OCI-LY7 (cell line): ENCODE results near the gene TCP1. TPM values are rescaled to one million over a fixed set of nuclear protein-coding genes. Genes with fewer than 3 reads are reported as not detected.
"Not testable (repeated sequence)": the region's sequence is repeated elsewhere in the genome, so short reads cannot be mapped to it uniquely, and the experiment has no call there.

Source experiments
- BruUV-seq: library from RNA; stranded (reverse); fragments of 400-500 nt; replicated peaks from 2 replicates; lab custom pipeline; 2021; lab: Mats Ljungman, UMichigan
- CTCF ChIA-PET: fragments of 300-600 bp; sonication (Branson Sonifier 250); formaldehyde crosslinking; loops from one replicate; lab custom pipeline; 2022; ENCODE audit warnings: antibody characterized with exemption; ENCODE audit not compliant: unreplicated experiment; lab: Charles Lee
- POLR2A ChIA-PET: fragments of 300-600 bp; sonication (Branson Sonifier 250); formaldehyde crosslinking; loops from one replicate; lab custom pipeline; 2022; ENCODE audit warnings: antibody characterized with exemption; lab: Charles Lee
- DNase-seq: peaks from one replicate; pipeline ENCODE4 v3.0.0-alpha.2; 2015; ENCODE audit warnings: low spot score
- H2AFZ ChIP-seq: fragments of 200-600 bp; sonication (generic), shearing (Covaris generic); 2 replicates; pipeline ENCODE4 v1.6.1; 2014; ENCODE audit warnings: mild to moderate bottlenecking, antibody characterized with exemption, low read length, moderate library complexity
- H3K27ac ChIP-seq: fragments of 200-600 bp; sonication (generic); 2 replicates; pipeline ENCODE4 v1.5.1; 2014; ENCODE audit warnings: mixed run types, low read depth, mild to moderate bottlenecking, moderate library complexity, low read length, inconsistent platforms; ENCODE audit not compliant: poor library complexity, severe bottlenecking
- H3K36me3 ChIP-seq: fragments of 200-600 bp; sonication (generic); 2 replicates; pipeline ENCODE4 v1.6.1; 2014; ENCODE audit warnings: mild to moderate bottlenecking, antibody characterized with exemption, low read length, moderate library complexity, mixed read lengths; ENCODE audit not compliant: insufficient read depth
- H3K4me1 ChIP-seq: fragments of 200-600 bp; sonication (generic); 2 replicates; pipeline ENCODE4 v1.5.1; 2014; ENCODE audit warnings: mild to moderate bottlenecking, low read length; ENCODE audit not compliant: insufficient read depth, poor library complexity, severe bottlenecking
- H3K4me2 ChIP-seq: fragments of 200-600 bp; sonication (generic); 2 replicates; pipeline ENCODE4 v1.6.1; 2014; ENCODE audit warnings: mild to moderate bottlenecking, low read length
- H3K4me3 ChIP-seq: fragments of 200-600 bp; sonication (generic); 2 replicates; pipeline ENCODE4 v1.5.1; 2014; ENCODE audit warnings: mild to moderate bottlenecking, low read depth, low read length; ENCODE audit not compliant: poor library complexity, severe bottlenecking
- H3K79me2 ChIP-seq: fragments of 200-600 bp; sonication (generic); 2 replicates; pipeline ENCODE4 v1.6.1; 2016; ENCODE audit warnings: low read depth, mild to moderate bottlenecking, low read length, moderate library complexity, mixed read lengths; ENCODE audit not compliant: insufficient read depth
- H3K9me2 ChIP-seq: fragments of 200-600 bp; sonication (generic); 2 replicates; pipeline ENCODE4 v1.6.1; 2016; ENCODE audit warnings: mild to moderate bottlenecking, low read length, mixed read lengths; ENCODE audit not compliant: insufficient read depth
- H3K9me3 ChIP-seq: fragments of 200-600 bp; sonication (generic); 2 replicates; pipeline ENCODE4 v1.6.1; 2014; ENCODE audit warnings: mild to moderate bottlenecking, mixed run types, low read length, mixed read lengths
- H4K20me1 ChIP-seq: fragments of 200-600 bp; sonication (generic); 2 replicates; pipeline ENCODE4 v1.6.1; 2014; ENCODE audit warnings: mild to moderate bottlenecking, antibody characterized with exemption, low read length, moderate library complexity, mixed read lengths; ENCODE audit not compliant: insufficient read depth
- CTCF ChIP-seq: fragments of 200-600 bp; sonication (generic); conservative IDR thresholded peaks from 2 replicates; pipeline ENCODE4 v1.5.1; 2014; ENCODE audit warnings: mild to moderate bottlenecking, antibody characterized with exemption, low read length, moderate library complexity, mixed read lengths
- EZH2phosphoT487 ChIP-seq: fragments of 200-600 bp; sonication (generic); IDR thresholded peaks from 2 replicates; pipeline ENCODE4 v1.6.1; 2018; ENCODE audit warnings: low read depth, borderline replicate concordance, mild to moderate bottlenecking, mixed run types, antibody characterized with exemption, low read length, moderate library complexity, mixed read lengths
- intact Hi-C: fragments of 100-400 bp; cut with micrococcal nuclease; formaldehyde crosslinking; loops from one replicate; pipeline ENCODE4 v1.10.0; 2022; ENCODE audit not compliant: unreplicated experiment
- total RNA-seq, 2 experiments: library from RNA; depleted of rRNA in 1 of 2; stranded (reverse); fragments of >200 nt in 1 of 2; shearing (Covaris generic) in 1 of 2; gene quantifications; 2 replicates each; pipeline ENCODE4 v1.2.3, GENCODE V29; 2014 to 2022

TCP1 gene
- total RNA-seq, 2 experiments from 2014 or later, result 319 to 386 TPM

GRCh38 chr6:159754401-159754800 is 35.0 kb downstream of the TCP1 start:
- Histone ChIP-seq H3K4me2 (no peak overlapping the region), H3K4me1 (no peaks in the 10 kb centered on the region), H3K9me3 (no peaks in the 10 kb centered on the region), H4K20me1 (0 out of 2 replicates have a peak, but pooled peaks cover 7% of the 10 kb centered on the region), H3K4me3 (no peak overlapping the region), H3K79me2 (peaks cover 15% of the 10 kb centered on the region; the same call in 1 of the 2 replicates), H3K9me2 (no peaks in the 10 kb centered on the region), H3K27ac (no peak overlapping the region), H2AFZ (no peak overlapping the region), H3K36me3 (peaks cover 96% of the 10 kb centered on the region)
- ChIA-PET POLR2A (no interaction called here), CTCF (no interaction called here)
- BruUV-seq, result no TSS peak
- TF ChIP-seq CTCF, result no peak
- no peak for TF ChIP-seq EZH2phosphoT487
- DNase-seq, result no peak
- intact Hi-C loops, result no loop called here

- H3K79me2 ChIP-seq, result peaks cover 15% of the 10 kb centered on the region; the same call in 1 of the 2 replicates
- BruUV-seq, result no TSS peak
- no peaks in the 10 kb centered on the region for H3K9me3 ChIP-seq
- ChIA-PET POLR2A (interaction anchor here (2.6 kb wide), 1 partner anchor 8 kb away, joined by 10 read pairs; the partner anchor contains the start of gene ACAT2), CTCF (no interaction called here)
- no peak overlapping the region for H2AFZ ChIP-seq
- DNase-seq, result no peak
- no peaks in the 10 kb centered on the region for H3K4me1 ChIP-seq
- H3K36me3 ChIP-seq, result peaks cover 100% of the 10 kb centered on the region
- H3K27ac ChIP-seq, result no peak overlapping the region
- H3K4me3 ChIP-seq, result no peak overlapping the region
- H3K4me2 ChIP-seq, result no peak overlapping the region
- 0 out of 2 replicates have a peak, but pooled peaks cover 7% of the 10 kb centered on the region for H4K20me1 ChIP-seq
- intact Hi-C loops, result no loop called here
- TF ChIP-seq EZH2phosphoT487, result no peak
- TF ChIP-seq CTCF, result no peak
- no peaks in the 10 kb centered on the region for H3K9me2 ChIP-seq
Observed at GRCh38 chr6:159753081-159753872, 36.1 kb downstream of the TCP1 start.

GRCh38 chr6:159751448-159751847 is 38.0 kb downstream of the TCP1 start:
- intact Hi-C loops, result no loop called here
- Histone ChIP-seq H3K9me3 (no peaks in the 10 kb centered on the region), H2AFZ (no peak overlapping the region), H3K36me3 (peaks cover 100% of the 10 kb centered on the region), H3K4me3 (no peak overlapping the region), H4K20me1 (0 out of 2 replicates have a peak, but pooled peaks cover 7% of the 10 kb centered on the region), H3K4me2 (no peak overlapping the region), H3K27ac (no peak overlapping the region), H3K79me2 (peaks cover 27% of the 10 kb centered on the region; the same call in 1 of the 2 replicates), H3K4me1 (no peaks in the 10 kb centered on the region), H3K9me2 (no peaks in the 10 kb centered on the region)
- ChIA-PET POLR2A (interaction anchor here (1.0 to 2.6 kb wide), 3 partner anchors 8 to 10 kb away, joined by 3 to 10 read pairs (median 4); partner anchors contain the start of gene ACAT2), CTCF (no interaction called here)
- DNase-seq, result no peak
- no peak for TF ChIP-seq EZH2phosphoT487
- no peak for TF ChIP-seq CTCF
- no TSS peak for BruUV-seq

GRCh38 chr6:159748127-159748526 is 41.3 kb downstream of the TCP1 start:
- H4K20me1 ChIP-seq, result peaks cover 12% of the 10 kb centered on the region; the same call in 1 of the 2 replicates
- H3K27ac ChIP-seq, result not testable (repeated sequence)

More at GRCh38 chr6:159748127-159748526, 41.3 kb downstream of the TCP1 start:
- CTCF ChIA-PET, H3K9me2 ChIP-seq, BruUV-seq, intact Hi-C loops, H2AFZ ChIP-seq, H3K4me1 ChIP-seq, H3K9me3 ChIP-seq, H3K4me2 ChIP-seq, H3K4me3 ChIP-seq, DNase-seq: not testable (repeated sequence)
- POLR2A ChIA-PET, result interaction anchor here (0.6 to 1.6 kb wide), 2 partner anchors 10 to 43 kb away, joined by 3 to 10 read pairs; no protein-coding TSS in a partner anchor
- Histone ChIP-seq H3K36me3 (peaks cover 100% of the 10 kb centered on the region), H3K79me2 (peaks cover 45% of the 10 kb centered on the region; the same call in 1 of the 2 replicates)
